HepG2 (cell line): ENCODE measurements around the gene CD79A. TPM values are rescaled to one million over a fixed set of nuclear protein-coding genes. Genes with fewer than 3 reads are reported as not detected.

Experiments used
- ATAC-seq: fragments of 200-7000 bp; cut with Tn5 transposase; 3 replicates; pipeline ENCODE4 v1.9.1; 2020; ENCODE audit warnings: mild to moderate bottlenecking, moderate library complexity
- BruUV-seq: library from RNA; stranded (reverse); fragments of 400-500 nt; replicated peaks from 2 replicates; lab custom pipeline; 2021; lab: Mats Ljungman, UMichigan
- CTCF ChIA-PET: fragments of 300-600 bp; formaldehyde crosslinking; extraction: SDS; loops from one replicate; lab custom pipeline; 2021; ENCODE audit warnings: low total read pairs, inconsistent platforms, low intra/inter-chr PET ratio; lab: Yijun Ruan, JAX
- POLR2A ChIA-PET: fragments of 350-600 bp; sonication (Branson Sonifier 250); formaldehyde crosslinking; loops from one replicate; lab custom pipeline; 2020; ENCODE audit warnings: antibody characterized with exemption, inconsistent platforms; lab: Yijun Ruan, JAX
- DNase-seq: peaks from one replicate; pipeline ENCODE4 v3.0.0-alpha.2; 2015; ENCODE audit warnings: low spot score
- FAIRE-seq: peaks from 3 replicates; lab custom pipeline; 2011; peaks lifted over from hg19 to GRCh38; lab: Jason Lieb, UNC
- H2AFZ ChIP-seq: one replicate; pipeline ENCODE4 v1.6.1; 2011; ENCODE audit warnings: low read length, inconsistent platforms
- H3K27ac ChIP-seq: fragments of 300-600 bp; 3 replicates; pipeline ENCODE4 v1.8.0; 2011; ENCODE audit warnings: mixed run types, mild to moderate bottlenecking, mixed read lengths, low read length, inconsistent platforms; ENCODE audit not compliant: insufficient read depth; ENCODE audit errors: extremely low read length
- H3K27me3 ChIP-seq, 2 experiments: fragments of 200-600 bp in 1 of 2; 2 replicates in 1 of 2; 3 replicates in 1 of 2; pipeline versions ENCODE4 v1.6.0 to v1.8.0; 2011; ENCODE audit warnings: low read length in 2 of 2, mild to moderate bottlenecking in 2 of 2, moderate library complexity in 2 of 2, inconsistent platforms in 1 of 2; ENCODE audit not compliant: insufficient read depth in 2 of 2, control insufficient read depth in 1 of 2
- H3K36me3 ChIP-seq, 2 experiments: fragments of 200-600 bp in 1 of 2; replicated peaks in 1 of 2; 2 replicates in 1 of 2; 3 replicates in 1 of 2; pipeline versions ENCODE4 v1.5.1 to v1.8.0; 2011; ENCODE audit warnings: low read length in 2 of 2, inconsistent platforms in 1 of 2; ENCODE audit not compliant: insufficient read depth in 2 of 2, control insufficient read depth in 1 of 2
- H3K4me1 ChIP-seq: 2 replicates; pipeline ENCODE4 v1.5.1; 2012; ENCODE audit warnings: low read length, inconsistent platforms; ENCODE audit not compliant: insufficient read depth
- H3K4me2 ChIP-seq: 2 replicates; pipeline ENCODE4 v1.6.0; 2011; ENCODE audit warnings: low read depth, low read length, inconsistent platforms
- H3K4me3 ChIP-seq, 3 experiments: fragments of 200-600 bp in 1 of 3; sonication (generic), shearing (Covaris generic) in 1 of 3; replicated peaks in 1 of 3; 2 replicates each; pipeline ENCODE4 v1.5.1; 2011 to 2016; ENCODE audit warnings: low read length in 3 of 3, inconsistent platforms in 2 of 3, low read depth in 2 of 3, mild to moderate bottlenecking in 2 of 3, control low read depth in 1 of 3, mixed read lengths in 1 of 3; ENCODE audit not compliant: insufficient read depth in 1 of 3
- H3K79me2 ChIP-seq: one replicate; pipeline ENCODE4 v1.6.1; 2011; ENCODE audit warnings: low read length, inconsistent platforms; ENCODE audit not compliant: insufficient read depth
- H3K9ac ChIP-seq: 2 replicates; pipeline ENCODE4 v1.6.0; 2011; ENCODE audit warnings: mild to moderate bottlenecking, low read depth, low read length, inconsistent platforms; ENCODE audit not compliant: insufficient read depth
- H3K9me3 ChIP-seq: 2 replicates; pipeline ENCODE4 v1.5.1; 2012; ENCODE audit warnings: mild to moderate bottlenecking, low read length
- H4K20me1 ChIP-seq: 2 replicates; pipeline ENCODE4 v1.6.0; 2011; ENCODE audit warnings: inconsistent platforms, mild to moderate bottlenecking, low read length, moderate library complexity; ENCODE audit not compliant: insufficient read depth
- CTCF ChIP-seq: sonication (generic); formaldehyde crosslinking; IDR thresholded peaks from 2 replicates; pipeline ENCODE4 v1.5.0; 2020; ENCODE audit warnings: mild to moderate bottlenecking, missing genetic modification reagents, moderate library complexity
- ZNF660 ChIP-seq: sonication (generic); formaldehyde crosslinking; IDR thresholded peaks from 2 replicates; pipeline ENCODE4 v1.5.1; 2020; ENCODE audit warnings: mild to moderate bottlenecking, low read depth, missing genetic modification reagents, borderline replicate concordance
- WGBS: methylation state at CpG from one replicate; pipeline ENCODE4 v1.1.6; 2017; ENCODE audit warnings: low lambda C conversion rate; 5-methylcytosine and 5-hydroxymethylcytosine counted together
- in situ Hi-C: cut with HindIII; loops from 2 replicates; pipeline ENCODE4 v1.10.0; 2017; ENCODE audit warnings: low pct_unique_long_range_greater_than_20kb; ENCODE audit not compliant: extremely low pct_ligation_motif_present
- intact Hi-C: fragments of 100-400 bp; cut with micrococcal nuclease; formaldehyde crosslinking; loops from one replicate; pipeline ENCODE4 v1.10.0; 2022; ENCODE audit not compliant: unreplicated experiment
- polyA plus RNA-seq, 8 experiments: library from polyadenylated mRNA; depleted of rRNA in 3 of 8; stranded (reverse) in 7 of 8; unstranded in 1 of 8; fragments of >200 nt; fragmentation: Illumina TruSeq in 4 of 8; extraction: Trizol in 4 of 8; gene quantifications; 2 replicates each; pipeline versions ENCODE4 v1.2.1 to v1.2.3, GENCODE V29; 2011 to 2016; ENCODE audit warnings: low read depth in 4 of 8, missing spikeins in 1 of 8, mixed read lengths in 1 of 8; ENCODE audit not compliant: insufficient read depth in 1 of 8
- total RNA-seq, 5 experiments: library from RNA; depleted of rRNA; stranded (reverse); fragments of >200 nt; fragmentation: Illumina TruSeq; extraction: Trizol; gene quantifications; 2 replicates each; pipeline ENCODE4 v1.2.3, GENCODE V29; 2016; ENCODE audit warnings: low read depth in 1 of 5

Gene CD79A
- total and polyA plus RNA-seq, 2 of the 13 experiments (the other 11 are each of a cell fraction or from before 2014, with no cell fraction given) = 0.24 to 0.33 TPM

- Histone ChIP-seq H3K9ac (no peak overlapping the region), H3K4me2 (no peak overlapping the region), H4K20me1 (no peaks in the 10 kb centered on the region), H3K79me2 (no peaks in the 10 kb centered on the region), H3K4me1 (no peaks in the 10 kb centered on the region), H3K27ac (no peak overlapping the region), H2AFZ (no peak overlapping the region), H3K4me3 (no peak overlapping the region), H3K27me3 (peaks cover 0 to 44% of the 10 kb centered on the region in 2 experiments; a peak in 4 of 5 replicates), H3K36me3 (no peaks in the 10 kb centered on the region), H3K9me3 (no peaks in the 10 kb centered on the region)
- DNase-seq (no peak), ATAC-seq (no peak), FAIRE-seq (no peak)
- CTCF ChIA-PET = no interaction called here
- POLR2A ChIA-PET = interaction anchor here (1.2 kb wide), 1 partner anchor 33 kb away, joined by 3 read pairs; no protein-coding TSS in a partner anchor
- WGBS = 38% methylated on average over 26 of the region's 26 CpGs
- intact Hi-C loops (no loop called here), in situ Hi-C loops (no loop called here)
- TF ChIP-seq CTCF (CRISPR knock-in tag) = peak; percentile 14; the same call in 1 of the 2 replicates
- no peak for TF ChIP-seq ZNF660
- BruUV-seq = no TSS peak
These were observed 44.0 kb downstream of the CD79A start for GRCh38 chr19:41920882-41921576.
